Thyroid gland (tissue), 4 donors: ENCODE data around the gene ATF1. TPM values are rescaled to one million over a fixed set of nuclear protein-coding genes. Genes with fewer than 3 reads are reported as not detected.

Experiments
- DNase-seq, 2 donors: peaks; one replicate each; pipeline ENCODE4 v3.0.0-alpha.2; 2019
- H3K27ac ChIP-seq, 3 donors: fragments of 200-600 bp; sonication (generic); 1 replicate in 2 of 3; 2 replicates in 1 of 3; pipeline ENCODE4 v1.5.1; 2016 to 2019; ENCODE audit warnings: mild to moderate bottlenecking in 1 of 3, moderate library complexity in 1 of 3
- H3K27me3 ChIP-seq: fragments of 200-600 bp; sonication (generic); one replicate; pipeline ENCODE4 v1.5.1; 2019
- H3K36me3 ChIP-seq, 2 donors: fragments of 200-600 bp; sonication (generic); one replicate each; pipeline ENCODE4 v1.5.1; 2016 to 2019
- H3K4me1 ChIP-seq, 2 donors: fragments of 200-600 bp; sonication (generic); one replicate each; pipeline ENCODE4 v1.5.1; 2017 to 2019
- H3K4me3 ChIP-seq, 3 donors: fragments of 200-600 bp; sonication (generic); replicated peaks in 1 of 3; 1 replicate in 2 of 3; 2 replicates in 1 of 3; pipeline ENCODE4 v1.5.1; 2016; ENCODE audit warnings: mild to moderate bottlenecking in 1 of 3
- H3K9me3 ChIP-seq: fragments of 200-600 bp; sonication (generic); one replicate; pipeline ENCODE4 v1.5.1; 2017
- CTCF ChIP-seq, 6 experiments: fragments of 200-600 bp in 3 of 6; fragments of 450-650 bp in 3 of 6; sonication (generic) in 3 of 6; IDR thresholded peaks; one replicate each; pipeline ENCODE4 v1.5.1; 2016 to 2019; ENCODE audit warnings: antibody characterized with exemption in 6 of 6, mild to moderate bottlenecking in 2 of 6, inconsistent platforms in 1 of 6, moderate library complexity in 1 of 6
- POLR2A ChIP-seq, 2 donors: fragments of 450-650 bp; IDR thresholded peaks; one replicate each; pipeline ENCODE4 v1.6.1; 2017; ENCODE audit warnings: antibody characterized with exemption in 2 of 2, mild to moderate bottlenecking in 2 of 2, moderate library complexity in 1 of 2
- WGBS, 2 donors: methylation state at CpG; one replicate each; pipeline ENCODE4 v1.1.5; 2017; 5-methylcytosine and 5-hydroxymethylcytosine counted together
- intact Hi-C: fragments of 100-400 bp; cut with DNase I; formaldehyde crosslinking; loops from one replicate; pipeline ENCODE4 v1.15.1; 2023
- total RNA-seq, 4 donors: library from RNA; depleted of rRNA; stranded (reverse); fragments of >200 nt; gene quantifications; one replicate each; pipeline ENCODE4 v1.2.3, GENCODE V29; 2016

The ATF1 gene
- total RNA-seq, 4 donors from 2014 or later: 19.4 to 37.0 (median 25.5) TPM

- peaks cover 34 to 64% of the 10 kb centered on the region in 2 donors for H3K36me3 ChIP-seq
- no peaks in the 10 kb centered on the region for H3K27me3 ChIP-seq
- intact Hi-C loops: no loop called here
- DNase-seq: no peak
- H3K9me3 ChIP-seq: no peaks in the 10 kb centered on the region
- no peak for TF ChIP-seq POLR2A (IDR thresholded peaks at IDR 0.05)
- no peak for TF ChIP-seq CTCF (IDR thresholded peaks at IDR 0.05)
- no peak overlapping the region for H3K27ac ChIP-seq
- no peak overlapping the region for H3K4me3 ChIP-seq
- WGBS, 2 donors: 95% methylated on average over 9 of the region's 9 CpGs
- no peaks in the 10 kb centered on the region for H3K4me1 ChIP-seq
These were observed 31.3 kb upstream of the ATF1 start for GRCh38 chr12:50732591-50732990.

GRCh38 chr12:50733706-50734105 lies 30.2 kb upstream of the ATF1 start:
- H3K4me3 ChIP-seq: no peak overlapping the region
- intact Hi-C loops: no loop called here
- DNase-seq: no peak
- peaks cover 35 to 64% of the 10 kb centered on the region in 2 donors for H3K36me3 ChIP-seq
- no peak overlapping the region for H3K27ac ChIP-seq
- TF ChIP-seq CTCF (IDR thresholded peaks at IDR 0.05) (no peak), POLR2A (IDR thresholded peaks at IDR 0.05) (no peak)
- no peaks in the 10 kb centered on the region for H3K9me3 ChIP-seq
- WGBS, 2 donors: 88 to 89% methylated on average over 3 of the region's 3 CpGs
- no peaks in the 10 kb centered on the region for H3K4me1 ChIP-seq
- no peaks in the 10 kb centered on the region for H3K27me3 ChIP-seq

- peak; percentile 18 to 21 for DNase-seq
- H3K9me3 ChIP-seq: no peaks in the 10 kb centered on the region
- intact Hi-C loops: no loop called here
- WGBS, 2 donors: 77 to 78% methylated on average over 10 of the region's 10 CpGs
- peaks cover 31 to 64% of the 10 kb centered on the region in 2 donors for H3K36me3 ChIP-seq
- no peak overlapping the region for H3K4me3 ChIP-seq
- H3K27me3 ChIP-seq: no peaks in the 10 kb centered on the region
- no peak overlapping the region for H3K27ac ChIP-seq
- H3K4me1 ChIP-seq: no peaks in the 10 kb centered on the region
- TF ChIP-seq CTCF (IDR thresholded peaks at IDR 0.05) (peak in 4 of 6 experiments; percentile 36 to 60 (median 49)), POLR2A (IDR thresholded peaks at IDR 0.05) (no peak)
These were observed 29.3 kb upstream of the ATF1 start for GRCh38 chr12:50734409-50735263.

- H3K4me3 ChIP-seq: no peak overlapping the region
- intact Hi-C loops: no loop called here
- 83 to 89% methylated on average over 7 of the region's 7 CpGs for WGBS, 2 donors
- no peak for DNase-seq
- no peaks in the 10 kb centered on the region for H3K9me3 ChIP-seq
- peaks cover 41 to 78% of the 10 kb centered on the region in 2 donors for H3K36me3 ChIP-seq
- H3K27ac ChIP-seq: no peak overlapping the region
- H3K27me3 ChIP-seq: no peaks in the 10 kb centered on the region
- TF ChIP-seq CTCF (IDR thresholded peaks at IDR 0.05): no peak
- TF ChIP-seq POLR2A (IDR thresholded peaks at IDR 0.05): no peak
- no peaks in the 10 kb centered on the region for H3K4me1 ChIP-seq
These were observed 24.3 kb upstream of the ATF1 start for GRCh38 chr12:50739611-50740010.

- intact Hi-C loops: no loop called here
- Histone ChIP-seq H3K27ac (no peak overlapping the region), H3K4me3 (no peak overlapping the region), H3K27me3 (no peaks in the 10 kb centered on the region), H3K4me1 (no peaks in the 10 kb centered on the region), H3K36me3 (peaks cover 48 to 85% of the 10 kb centered on the region in 2 donors), H3K9me3 (no peaks in the 10 kb centered on the region)
- no peak for DNase-seq
- TF ChIP-seq POLR2A (IDR thresholded peaks at IDR 0.05) (no peak), CTCF (IDR thresholded peaks at IDR 0.05) (no peak)
- WGBS, 2 donors: 88 to 95% methylated on average over 2 of the region's 2 CpGs
These were observed 23.6 kb upstream of the ATF1 start for GRCh38 chr12:50740307-50740706.
